ENCODE data around the gene TAS1R3. TPM values are rescaled to one million over a fixed set of nuclear protein-coding genes. Genes with fewer than 3 reads are reported as not detected.
"Not testable (repeated sequence)": the region's sequence is repeated elsewhere in the genome, so short reads cannot be mapped to it uniquely, and the experiment has no call there.

TAS1R3 gene
- total RNA-seq, 1 donor from 2014 or later = 0.40 TPM

- no peak for DNase-seq (ENCODE audit: low spot score)
These were observed 21.6 kb upstream of the TAS1R3 start for GRCh38 chr1:1309251-1310108.

- no peak for DNase-seq (ENCODE audit: low spot score)
These were observed 21.0 kb upstream of the TAS1R3 start for GRCh38 chr1:1310109-1310385.

- DNase-seq (ENCODE audit: low spot score) = no peak
These were observed 20.5 kb upstream of the TAS1R3 start for GRCh38 chr1:1310476-1311053.

- DNase-seq (ENCODE audit: low spot score) = no peak
These were observed 19.7 kb upstream of the TAS1R3 start for GRCh38 chr1:1311107-1312104.

GRCh38 chr1:1312450-1313314 lies 18.4 kb upstream of the TAS1R3 start:
- no peak for DNase-seq (ENCODE audit: low spot score)

- no peak for DNase-seq (ENCODE audit: low spot score)
These were observed 17.4 kb upstream of the TAS1R3 start for GRCh38 chr1:1313500-1314236.

GRCh38 chr1:1314237-1314586 lies 16.9 kb upstream of the TAS1R3 start:
- no peak for DNase-seq (ENCODE audit: low spot score)

GRCh38 chr1:1314678-1315335 lies 16.3 kb upstream of the TAS1R3 start:
- no peak for DNase-seq (ENCODE audit: low spot score)

GRCh38 chr1:1315435-1315954 lies 15.6 kb upstream of the TAS1R3 start:
- DNase-seq (ENCODE audit: low spot score) = no peak

GRCh38 chr1:1316199-1316598 lies 14.9 kb upstream of the TAS1R3 start:
- DNase-seq (ENCODE audit: low spot score) = not testable (repeated sequence)

GRCh38 chr1:1317420-1317819 lies 13.7 kb upstream of the TAS1R3 start:
- DNase-seq (ENCODE audit: low spot score) = no peak

GRCh38 chr1:1318131-1318652 lies 12.9 kb upstream of the TAS1R3 start:
- peak; percentile 77 for DNase-seq (ENCODE audit: low spot score)

GRCh38 chr1:1318777-1319645 lies 12.1 kb upstream of the TAS1R3 start:
- DNase-seq (ENCODE audit: low spot score) = no peak

GRCh38 chr1:1319646-1319941 lies 11.5 kb upstream of the TAS1R3 start:
- no peak for DNase-seq (ENCODE audit: low spot score)

GRCh38 chr1:1320666-1321448 lies 10.2 kb upstream of the TAS1R3 start:
- no peak for DNase-seq (ENCODE audit: low spot score)

- no peak for DNase-seq (ENCODE audit: low spot score)
These were observed 9.6 kb upstream of the TAS1R3 start for GRCh38 chr1:1321477-1321876.

- DNase-seq (ENCODE audit: low spot score) = no peak
These were observed 8.7 kb upstream of the TAS1R3 start for GRCh38 chr1:1322418-1322817.

GRCh38 chr1:1322952-1323351 lies 8.1 kb upstream of the TAS1R3 start:
- DNase-seq (ENCODE audit: low spot score) = no peak
